ENCODE data around the gene PLAAT1.
A peak's percentile ranks its signal among the peaks of the same experiment; 100 is the strongest.

PLAAT1 gene

DNA sequence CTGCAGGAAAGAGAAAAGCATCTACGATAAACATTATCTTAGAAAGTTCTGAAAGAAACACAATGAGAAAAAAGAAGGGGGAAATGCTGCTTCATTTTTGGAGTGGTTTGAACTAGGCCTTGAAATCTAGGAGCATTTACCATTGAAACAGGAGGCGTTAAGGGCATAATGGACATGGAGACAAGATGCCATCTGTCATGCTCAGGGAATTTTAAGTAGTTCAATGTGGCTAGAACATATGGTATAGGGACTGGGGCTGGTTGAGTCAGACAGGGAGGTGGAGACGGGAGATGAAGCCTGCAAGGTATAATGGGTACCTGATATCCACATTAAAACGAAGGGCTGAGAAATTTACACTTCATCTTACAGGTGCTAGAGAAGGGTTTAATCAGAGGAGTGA is 10.4 kb upstream of the PLAAT1 start:
- TF ChIP-seq, protein P1, sequence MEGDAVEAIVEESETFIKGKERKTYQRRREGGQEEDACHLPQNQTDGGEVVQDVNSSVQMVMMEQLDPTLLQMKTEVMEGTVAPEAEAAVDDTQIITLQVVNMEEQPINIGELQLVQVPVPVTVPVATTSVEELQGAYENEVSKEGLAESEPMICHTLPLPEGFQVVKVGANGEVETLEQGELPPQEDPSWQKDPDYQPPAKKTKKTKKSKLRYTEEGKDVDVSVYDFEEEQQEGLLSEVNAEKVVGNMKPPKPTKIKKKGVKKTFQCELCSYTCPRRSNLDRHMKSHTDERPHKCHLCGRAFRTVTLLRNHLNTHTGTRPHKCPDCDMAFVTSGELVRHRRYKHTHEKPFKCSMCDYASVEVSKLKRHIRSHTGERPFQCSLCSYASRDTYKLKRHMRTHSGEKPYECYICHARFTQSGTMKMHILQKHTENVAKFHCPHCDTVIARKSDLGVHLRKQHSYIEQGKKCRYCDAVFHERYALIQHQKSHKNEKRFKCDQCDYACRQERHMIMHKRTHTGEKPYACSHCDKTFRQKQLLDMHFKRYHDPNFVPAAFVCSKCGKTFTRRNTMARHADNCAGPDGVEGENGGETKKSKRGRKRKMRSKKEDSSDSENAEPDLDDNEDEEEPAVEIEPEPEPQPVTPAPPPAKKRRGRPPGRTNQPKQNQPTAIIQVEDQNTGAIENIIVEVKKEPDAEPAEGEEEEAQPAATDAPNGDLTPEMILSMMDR (IDR thresholded peaks at IDR 0.05; ENCODE audit: insufficient read depth, low read depth, low read length, missing control alignments) = no peak
- no peak overlapping the region for H3K4me3 ChIP-seq (ENCODE audit: low read length)
- DNase-seq (ENCODE audit: low read depth) = no peak

DNA sequence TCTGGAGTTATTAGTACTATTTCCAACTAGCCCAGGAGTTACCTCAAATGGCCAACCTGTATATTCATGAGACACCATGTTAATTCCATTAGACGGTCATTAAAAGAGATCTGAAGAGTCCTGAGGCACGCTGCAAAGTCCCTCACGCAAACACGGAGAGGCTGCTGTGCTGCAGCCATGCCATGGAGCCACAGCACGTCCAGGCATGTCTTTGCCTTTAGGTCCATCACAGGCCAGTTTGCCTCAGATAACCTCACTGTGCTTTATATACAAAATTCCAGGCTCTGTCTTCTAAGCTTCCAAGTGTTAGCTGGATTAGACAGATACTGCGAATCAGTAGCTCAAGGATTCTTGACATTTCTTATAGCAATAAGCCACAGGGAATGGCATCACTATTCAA is 9.8 kb upstream of the PLAAT1 start:
- peak; percentile 61 for DNase-seq (ENCODE audit: low read depth)
- TF ChIP-seq, protein P1 (IDR thresholded peaks at IDR 0.05; ENCODE audit: insufficient read depth, low read depth, low read length, missing control alignments) = no peak
- no peak overlapping the region for H3K4me3 ChIP-seq (ENCODE audit: low read length)

DNA sequence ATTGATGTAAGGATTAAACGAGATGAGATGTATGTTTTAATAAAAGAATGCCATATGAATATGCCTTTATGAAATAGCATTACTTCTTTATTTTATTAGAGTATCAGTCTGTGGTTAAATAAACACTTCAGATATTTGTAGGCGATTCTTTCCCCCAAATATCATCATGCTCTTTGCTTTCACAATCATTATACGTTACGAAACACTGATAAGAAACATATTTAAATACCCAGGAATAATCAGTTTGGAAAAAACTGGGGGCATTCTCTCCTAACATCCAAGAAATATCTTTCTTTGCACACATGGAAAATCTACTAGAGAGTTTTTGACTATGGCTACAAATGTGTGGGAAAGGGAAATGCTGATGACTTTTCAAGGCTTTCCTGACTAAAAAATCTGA is 4.4 kb upstream of the PLAAT1 start:
- H3K4me3 ChIP-seq (ENCODE audit: low read length) = no peak overlapping the region
- no peak for DNase-seq (ENCODE audit: low read depth)
- TF ChIP-seq, protein P1 (IDR thresholded peaks at IDR 0.05; ENCODE audit: insufficient read depth, low read depth, low read length, missing control alignments) = no peak

DNA sequence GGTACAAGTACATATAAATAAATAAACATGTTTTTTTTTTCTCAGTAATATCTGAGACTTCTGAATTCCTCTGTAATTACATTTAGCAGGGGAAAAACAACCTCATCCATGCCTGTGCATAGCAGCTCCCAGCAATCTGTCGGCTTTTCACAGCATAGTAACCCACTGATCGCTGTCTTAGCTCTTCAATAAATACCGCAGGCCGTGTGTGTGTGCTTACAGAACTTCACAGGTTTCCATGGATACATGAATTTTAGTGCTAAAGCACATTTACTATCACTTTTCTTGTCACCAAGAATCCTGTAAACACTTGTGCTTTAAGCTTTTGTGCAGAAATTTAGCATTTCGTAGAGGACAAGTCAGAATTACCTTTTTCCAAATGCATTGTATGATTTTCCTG is 4.0 kb upstream of the PLAAT1 start:
- no peak for DNase-seq (ENCODE audit: low read depth)

DNA sequence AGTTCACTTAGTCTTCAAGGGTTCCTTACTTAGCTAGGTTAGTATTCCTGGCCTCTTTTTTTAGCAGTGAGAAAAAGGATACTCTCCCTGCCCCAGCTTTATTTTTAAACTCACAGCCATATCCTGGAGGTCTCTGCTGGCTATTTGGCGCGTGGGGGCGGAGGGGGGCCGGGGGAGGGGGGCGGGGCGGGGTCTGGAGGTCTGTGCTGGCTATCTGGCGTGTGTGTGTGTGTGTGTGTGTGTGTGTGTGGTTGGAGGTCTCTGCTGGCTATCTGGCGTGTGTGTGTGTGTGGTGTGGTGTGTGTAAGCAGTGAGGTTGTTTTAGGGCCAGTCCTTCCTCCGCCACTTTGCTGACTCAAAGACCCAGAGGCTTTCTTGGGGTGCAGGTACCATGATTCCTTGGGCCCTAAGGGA is 579 bp upstream of the PLAAT1 start:
- TF ChIP-seq, protein P1 (IDR thresholded peaks at IDR 0.05; ENCODE audit: insufficient read depth, low read depth, low read length, missing control alignments) = no peak
- peak overlapping the region; percentile 51 for H3K4me3 ChIP-seq (ENCODE audit: low read length)
- DNase-seq (ENCODE audit: low read depth) = no peak

More for the DNA sequence above, 4.0 kb upstream of the PLAAT1 start:
- no peak overlapping the region for H3K4me3 ChIP-seq (ENCODE audit: low read length)
- TF ChIP-seq, protein P1 (IDR thresholded peaks at IDR 0.05; ENCODE audit: insufficient read depth, low read depth, low read length, missing control alignments) = no peak

DNA sequence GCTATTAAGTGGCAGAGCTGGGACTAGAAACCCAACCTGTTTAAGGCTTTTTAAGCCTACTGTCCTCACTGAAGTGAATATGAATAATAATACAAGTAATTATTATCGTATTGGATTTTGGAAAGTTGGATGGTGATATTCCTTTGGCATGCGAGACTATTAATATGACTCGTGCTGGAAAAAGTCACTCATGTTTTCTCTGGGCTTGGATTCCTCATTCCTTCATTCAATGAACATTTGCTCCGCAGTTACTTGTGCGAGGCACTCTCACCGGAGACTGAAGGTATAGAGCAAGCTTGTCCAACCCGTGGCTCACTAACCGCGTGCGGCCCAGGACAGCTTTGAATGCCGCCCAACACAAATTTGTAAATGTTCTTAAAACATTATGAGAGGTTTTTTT is 694 bp downstream of the PLAAT1 start:
- no peak for DNase-seq (ENCODE audit: low read depth)
- peak overlapping the region; percentile 38 for H3K4me3 ChIP-seq (ENCODE audit: low read length)
- TF ChIP-seq, protein P1 (IDR thresholded peaks at IDR 0.05; ENCODE audit: insufficient read depth, low read depth, low read length, missing control alignments) = no peak

DNA sequence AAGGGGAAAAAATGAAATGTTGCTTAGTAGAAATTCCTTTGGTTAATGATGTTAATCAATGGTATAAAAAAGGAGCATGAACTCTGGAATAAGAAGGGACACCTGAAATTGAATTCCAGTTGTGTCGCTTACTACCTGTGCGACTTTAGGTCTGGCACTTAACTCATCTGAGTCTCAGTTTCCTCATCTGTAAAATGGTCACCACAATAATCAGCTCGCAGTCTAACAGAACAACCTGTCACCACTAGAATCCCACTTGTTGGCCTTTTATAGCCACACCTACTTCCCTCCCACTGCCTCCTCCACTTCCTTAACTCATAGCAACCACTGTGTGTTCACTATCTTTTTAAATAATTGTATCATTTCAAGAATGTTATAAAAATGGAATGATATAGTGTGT is 2.5 kb downstream of the PLAAT1 start:
- TF ChIP-seq, protein P1 (IDR thresholded peaks at IDR 0.05; ENCODE audit: insufficient read depth, low read depth, low read length, missing control alignments) = no peak
- H3K4me3 ChIP-seq (ENCODE audit: low read length) = no peak overlapping the region
- DNase-seq (ENCODE audit: low read depth) = no peak

All from epithelial cell of esophagus (primary cell).